HPDE6-E6E7 (cell line): ENCODE measurements around the gene DNAI1.

Experiments used
- DNase-seq: peaks from one replicate; pipeline ENCODE4 v3.0.0; 2011; ENCODE audit warnings: missing footprints; ENCODE audit errors: extremely low spot score

The DNAI1 gene

GRCh38 chr9:34541540-34541939 is 82.9 kb downstream of the DNAI1 start:
- no peak for DNase-seq

- no peak for DNase-seq
These were observed 85.4 kb downstream of the DNAI1 start for GRCh38 chr9:34544035-34544434.

DNA sequence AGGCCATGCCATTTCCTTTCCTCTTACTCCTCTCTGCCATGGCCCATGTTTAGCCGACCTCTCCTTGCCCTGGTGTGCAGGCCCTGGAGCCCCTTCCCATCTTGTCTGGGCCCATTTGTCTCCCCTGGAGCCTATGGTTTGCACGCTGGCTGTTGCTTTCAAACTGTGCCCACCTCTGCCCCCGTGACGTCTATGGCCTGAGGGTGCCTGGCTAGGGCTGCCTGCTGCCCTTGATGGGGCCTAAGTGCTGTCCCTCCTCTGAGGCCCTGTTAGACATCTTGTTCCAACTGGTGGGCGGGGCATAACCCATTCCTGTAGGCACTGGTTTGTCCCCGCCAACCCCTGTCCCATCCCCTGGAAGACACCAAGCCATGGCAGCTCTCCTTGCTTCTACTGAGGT is 86.9 kb downstream of the DNAI1 start:
- DNase-seq: no peak

DNA sequence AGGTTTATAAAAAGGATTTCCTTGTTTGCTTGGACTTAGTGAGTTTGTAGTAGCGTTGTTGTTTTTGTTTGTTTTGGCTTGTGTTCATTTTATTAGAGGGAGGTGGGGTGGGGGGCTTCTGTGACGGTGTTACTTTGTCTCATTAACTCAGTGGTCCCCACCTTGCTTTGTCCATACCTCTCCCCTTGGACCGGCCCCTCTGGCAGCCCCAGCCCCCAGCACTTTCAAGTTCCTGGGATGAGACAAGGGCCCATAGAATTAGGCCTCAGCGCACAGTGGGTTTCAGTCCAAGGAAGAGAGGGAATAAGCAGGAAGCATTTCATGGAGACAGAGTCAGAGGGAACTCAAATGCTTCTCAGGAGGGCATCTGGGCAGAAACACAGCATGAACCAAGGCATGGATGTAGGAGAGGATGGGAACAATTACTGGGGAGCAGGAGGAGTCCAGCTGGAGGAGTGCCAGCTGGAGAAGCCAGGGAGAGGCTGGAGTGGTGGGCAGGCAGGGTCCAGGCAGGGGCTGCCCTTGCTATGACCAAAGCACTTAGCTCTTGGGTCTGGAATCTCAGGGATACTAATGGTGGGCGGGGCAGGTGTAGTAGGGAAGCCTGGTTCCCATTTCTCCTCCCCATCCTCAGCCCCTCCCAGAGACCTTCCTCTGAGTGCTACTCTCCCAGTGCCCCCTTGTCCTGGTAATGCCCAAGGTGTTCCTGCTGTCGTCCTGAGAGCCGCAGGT is 87.7 kb downstream of the DNAI1 start:
- DNase-seq: no peak

DNA sequence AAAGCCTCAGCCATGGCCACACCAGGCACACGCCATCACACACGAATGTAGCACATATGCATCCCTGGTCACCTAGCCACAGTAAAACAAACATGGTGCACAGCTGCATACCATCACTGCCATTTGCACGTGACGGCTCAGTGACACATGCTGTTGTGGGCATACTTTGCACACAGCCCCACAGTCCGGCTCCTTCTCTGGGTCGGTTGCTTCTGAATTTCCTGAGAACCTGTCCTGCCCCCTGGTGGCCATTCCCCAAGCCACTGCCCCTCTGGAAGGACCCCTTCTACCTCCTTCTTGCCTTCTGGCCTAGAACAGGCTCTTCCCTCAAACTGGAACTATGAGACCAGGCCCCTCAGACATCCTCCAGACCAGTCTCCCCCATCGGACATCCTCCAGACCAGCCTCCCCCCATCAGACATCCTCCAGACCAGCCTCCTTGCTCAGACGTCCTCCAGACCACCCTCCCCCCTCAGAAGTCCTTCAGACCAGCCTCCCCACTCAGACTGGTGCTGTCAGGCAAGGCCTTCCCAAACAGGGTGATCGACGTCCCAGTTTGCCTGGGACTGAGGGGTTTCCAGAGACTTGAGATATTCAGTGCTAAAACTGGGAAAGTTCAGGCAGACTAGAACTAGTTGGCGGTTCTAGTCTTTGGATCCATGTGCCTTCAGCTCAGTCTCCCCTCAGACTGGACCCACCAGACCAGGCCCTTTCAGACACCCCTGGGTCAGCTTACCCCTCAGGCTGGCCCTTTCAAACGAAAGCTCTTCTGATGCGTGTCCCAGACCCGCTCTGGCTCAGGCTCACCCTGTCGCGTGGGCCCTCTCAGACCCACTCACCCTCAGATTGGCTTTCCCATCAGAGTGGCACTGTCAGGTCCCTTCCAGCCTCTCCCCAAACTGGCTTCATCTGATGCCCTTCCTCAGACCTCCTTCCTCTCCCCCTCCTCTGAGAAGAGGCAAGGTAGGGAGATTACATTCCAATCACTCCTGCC is 88.5 kb downstream of the DNAI1 start:
- no peak for DNase-seq

- DNase-seq: peak; percentile 40
These were observed 89.5 kb downstream of the DNAI1 start for GRCh38 chr9:34547960-34548611.

- no peak for DNase-seq
These were observed 90.8 kb downstream of the DNAI1 start for GRCh38 chr9:34549407-34549732.

DNA sequence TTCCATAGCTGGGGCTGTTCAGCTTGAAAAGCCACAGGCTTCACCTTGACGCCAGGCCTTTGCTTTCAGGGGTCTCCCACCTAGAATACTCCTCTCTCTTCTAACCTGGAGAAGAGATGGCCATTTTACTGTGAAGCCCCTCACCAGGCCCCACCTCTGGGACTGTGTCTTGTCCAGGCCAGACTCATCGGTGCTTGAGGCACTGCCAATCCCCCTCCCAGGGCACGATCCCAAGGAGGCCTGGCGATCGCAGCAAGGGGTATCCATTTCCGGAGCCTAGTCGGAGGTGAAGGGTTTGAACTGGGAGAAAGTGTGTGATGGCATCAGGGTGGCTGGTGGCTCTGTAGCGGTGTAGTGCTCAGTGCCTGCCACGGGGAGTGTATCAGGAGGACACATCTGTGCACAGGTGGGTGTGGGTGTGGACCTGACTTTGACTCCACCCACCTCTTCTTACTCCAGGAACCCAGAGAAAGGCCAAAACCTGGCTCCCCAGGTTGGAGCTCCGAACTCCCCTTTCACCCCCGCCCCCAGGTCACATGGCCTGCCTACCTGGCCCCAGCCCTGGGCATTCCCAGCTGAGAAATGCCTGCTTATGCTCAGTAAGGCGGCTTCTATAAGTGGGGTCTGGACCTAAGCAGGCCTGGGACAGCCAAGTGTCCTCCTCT is 91.5 kb downstream of the DNAI1 start:
- DNase-seq: no peak

DNA sequence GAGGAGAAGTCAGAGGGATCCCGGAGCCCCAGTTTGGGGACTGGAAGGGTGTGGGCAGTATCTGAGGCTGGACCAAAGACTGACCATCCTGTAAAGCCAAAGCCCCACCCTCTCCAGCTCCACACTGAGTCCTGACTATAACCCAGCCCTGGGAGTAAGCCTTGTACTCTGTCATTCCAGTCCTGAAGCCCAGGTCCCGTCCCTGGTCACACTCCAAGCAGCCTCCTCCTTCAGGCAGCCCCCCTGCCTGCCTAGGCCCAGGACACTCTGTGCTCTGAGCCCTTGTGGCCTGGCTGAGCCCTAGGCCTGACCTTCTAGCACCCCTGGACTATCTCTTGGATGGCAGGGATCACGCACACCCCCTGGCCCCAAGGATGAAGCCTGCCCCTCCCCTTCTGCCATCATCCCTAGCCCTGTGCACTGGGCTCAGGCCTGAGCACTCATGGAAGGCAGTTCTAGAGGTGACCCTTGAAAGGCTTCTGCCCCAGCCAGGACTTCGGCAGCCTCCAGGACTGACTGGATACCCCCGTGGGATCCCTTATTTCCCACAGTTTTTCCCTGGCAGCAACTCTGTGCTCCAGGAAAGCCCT is 92.2 kb downstream of the DNAI1 start:
- no peak for DNase-seq

DNA sequence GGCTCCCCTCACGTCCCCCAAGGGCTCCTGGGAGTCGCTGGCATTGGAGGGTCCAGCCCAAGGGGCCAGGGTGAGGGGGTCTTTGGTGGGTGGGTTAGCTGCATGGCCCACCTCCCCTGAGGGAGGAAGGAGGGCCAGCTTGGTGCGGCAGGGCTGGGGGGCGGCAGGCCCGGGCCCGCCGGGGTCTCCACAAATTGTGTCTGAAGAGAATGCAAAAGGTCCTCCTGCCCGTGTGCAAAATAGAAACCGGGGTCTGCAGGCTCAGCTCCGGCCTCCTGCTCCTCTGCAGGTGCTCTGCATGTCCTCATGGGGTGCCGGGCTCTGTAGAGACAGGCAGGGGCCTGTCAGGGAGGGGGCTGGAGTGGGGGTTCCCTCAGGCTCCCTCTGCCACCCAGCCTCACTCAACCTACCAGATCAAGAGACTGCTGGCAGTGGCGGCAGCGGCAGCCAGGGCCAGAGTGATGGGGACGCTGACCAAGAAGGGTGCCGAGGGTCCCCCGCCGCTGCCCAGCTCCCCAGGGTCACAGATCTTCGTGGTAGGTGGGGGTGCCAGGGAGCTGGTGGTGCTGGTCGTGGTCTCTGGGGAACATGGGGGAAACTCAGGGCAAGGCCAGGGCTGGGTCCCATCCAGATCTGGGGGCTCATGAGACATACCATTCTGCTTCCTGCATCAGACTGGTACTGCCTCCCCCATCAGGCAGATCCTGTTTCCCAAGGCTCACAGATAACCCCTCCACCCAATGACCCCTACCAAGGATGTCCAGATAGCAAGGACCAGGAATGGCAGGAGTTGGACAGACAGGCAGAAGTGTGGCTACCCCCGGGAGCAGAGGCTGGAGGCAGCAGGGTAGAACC is 93.4 kb downstream of the DNAI1 start:
- DNase-seq: no peak

- no peak for DNase-seq
These were observed 94.0 kb downstream of the DNAI1 start for GRCh38 chr9:34552606-34552981.

GRCh38 chr9:34552986-34553385 is 94.4 kb downstream of the DNAI1 start:
- no peak for DNase-seq

- no peak for DNase-seq
These were observed 95.0 kb downstream of the DNAI1 start for GRCh38 chr9:34553511-34554021.

DNA sequence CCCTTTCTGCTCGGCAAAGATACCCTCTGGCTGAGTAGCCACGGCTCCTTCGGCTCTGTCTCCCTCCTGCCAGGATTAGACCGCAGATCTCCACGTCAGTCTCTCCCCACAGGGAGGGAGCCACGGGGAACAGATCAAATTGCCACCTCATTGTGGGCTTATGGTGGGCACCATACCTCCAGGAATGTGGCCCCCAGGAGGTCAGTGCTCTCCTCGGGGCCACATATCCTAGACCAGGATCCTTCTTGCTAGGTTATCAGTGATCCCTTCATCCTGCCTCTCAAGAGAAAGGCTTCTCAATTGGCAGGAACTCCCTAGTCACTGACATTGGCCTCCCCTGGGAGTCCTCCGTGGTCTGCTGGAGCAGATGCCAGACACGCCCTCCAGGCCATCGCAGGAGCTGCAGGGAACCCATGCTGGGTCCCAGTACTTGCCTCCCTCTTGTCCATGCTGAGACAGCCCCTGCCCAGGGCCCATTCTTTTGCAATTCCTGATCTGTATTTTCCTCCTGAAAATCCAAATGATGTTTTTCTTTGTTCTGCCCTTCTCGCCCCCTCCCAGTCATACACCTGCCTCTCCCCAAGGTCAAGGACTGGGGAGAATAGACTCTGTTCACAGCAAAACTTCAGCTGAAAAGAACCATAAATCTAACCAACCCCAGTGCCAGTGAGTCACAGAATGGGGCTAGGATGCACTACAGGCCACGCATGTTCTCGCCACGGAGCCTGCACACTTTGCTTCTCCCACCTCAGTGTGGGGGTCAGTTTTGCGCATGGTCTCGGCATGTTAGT is 95.8 kb downstream of the DNAI1 start:
- no peak for DNase-seq

- no peak for DNase-seq
These were observed 96.4 kb downstream of the DNAI1 start for GRCh38 chr9:34555002-34555348.

GRCh38 chr9:34555500-34555899 is 96.9 kb downstream of the DNAI1 start:
- no peak for DNase-seq

DNA sequence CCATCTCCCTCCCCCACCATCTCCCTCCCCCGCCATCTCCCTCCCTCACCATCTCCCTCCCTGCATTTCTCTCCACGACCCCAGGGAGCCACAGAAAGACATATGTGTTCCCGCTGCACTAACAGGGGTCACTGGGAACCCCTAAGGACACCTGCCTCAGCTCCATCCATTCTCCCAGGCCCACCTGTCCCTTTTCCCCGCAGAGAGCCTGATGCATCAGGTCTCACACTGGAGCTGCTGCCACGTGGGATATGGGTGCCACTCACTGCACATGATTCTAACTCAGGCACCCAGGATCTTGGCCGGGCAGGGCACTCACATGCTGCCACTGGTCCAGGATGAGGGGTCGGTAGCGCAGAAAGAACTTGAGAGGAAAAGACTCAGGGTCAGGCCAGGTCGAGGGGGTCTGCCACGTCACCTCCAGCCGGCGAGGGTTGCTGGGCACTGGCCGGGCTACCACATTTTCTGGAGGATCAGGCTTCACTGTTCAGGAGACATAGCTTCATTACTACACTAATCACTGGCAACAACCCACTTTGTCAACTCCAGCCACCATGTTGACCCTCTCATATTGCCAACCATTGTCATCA is 97.4 kb downstream of the DNAI1 start:
- DNase-seq: no peak

DNA sequence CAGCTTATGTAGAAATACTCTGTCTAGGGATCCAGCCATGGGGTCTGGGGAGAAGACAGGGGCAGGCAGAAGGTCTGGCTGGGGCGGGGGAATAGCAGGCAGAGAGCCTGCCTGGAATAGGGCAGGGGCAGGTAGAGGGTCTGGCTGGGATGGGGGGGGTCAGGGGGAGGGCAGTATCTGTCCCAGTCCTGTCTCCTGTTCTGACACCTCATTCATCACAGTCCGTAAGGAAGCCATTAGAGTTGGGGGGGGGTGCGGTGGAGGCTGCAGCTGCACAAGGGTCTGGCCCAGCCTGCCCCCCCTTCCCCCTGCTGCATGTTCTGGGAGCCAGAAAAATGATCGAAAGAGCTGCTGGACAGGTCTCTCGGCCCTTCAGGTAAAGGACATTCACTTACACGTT is 98.3 kb downstream of the DNAI1 start:
- no peak for DNase-seq
